WTC11 (cell line): ENCODE data around the gene PODXL. TPM values are rescaled to one million over a fixed set of nuclear protein-coding genes. Genes with fewer than 3 reads are reported as not detected.
A peak's percentile ranks its signal among the peaks of the same experiment; 100 is the strongest.

Source experiments
- ATAC-seq: fragments of 200-7000 bp; cut with Tn5 transposase; 2 replicates; pipeline ENCODE4 v1.10.0; 2021; ENCODE audit warnings: mild to moderate bottlenecking, moderate library complexity
- CTCF ChIA-PET: fragments of 300-600 bp; sonication (Branson Sonifier 250); formaldehyde crosslinking; loops from one replicate; lab custom pipeline; 2021; ENCODE audit warnings: antibody characterized with exemption; lab: Charles Lee
- POLR2A ChIA-PET: fragments of 350-600 bp; sonication (Branson Sonifier 250); formaldehyde crosslinking; loops from one replicate; lab custom pipeline; 2021; ENCODE audit warnings: antibody characterized with exemption; lab: Charles Lee
- DNase-seq: peaks from one replicate; pipeline ENCODE4 v3.0.0; 2021; ENCODE audit warnings: low spot score
- H3K27ac Mint-ChIP-seq: 2 replicates; pipeline ENCODE4 v1.8.0; 2021; ENCODE audit warnings: mixed read lengths
- H3K27me3 Mint-ChIP-seq: 2 replicates; pipeline ENCODE4 v1.8.0; 2021; ENCODE audit warnings: low read depth, mild to moderate bottlenecking, moderate library complexity, mixed read lengths
- H3K36me3 Mint-ChIP-seq: 2 replicates; pipeline ENCODE4 v1.8.0; 2021; ENCODE audit warnings: mixed read lengths
- H3K4me1 Mint-ChIP-seq: 2 replicates; pipeline ENCODE4 v1.8.0; 2022; ENCODE audit warnings: mixed read lengths
- H3K4me3 Mint-ChIP-seq: 2 replicates; pipeline ENCODE4 v1.8.0; 2021; ENCODE audit warnings: mild to moderate bottlenecking, moderate library complexity, mixed read lengths
- H3K9me3 Mint-ChIP-seq: 2 replicates; pipeline ENCODE4 v1.8.0; 2021; ENCODE audit warnings: mixed read lengths
- ATF2 ChIP-seq: sonication (generic); formaldehyde crosslinking; IDR thresholded peaks from 2 replicates; pipeline ENCODE4 v1.8.1; 2022; ENCODE audit warnings: low read depth, missing genetic modification reagents, borderline replicate concordance
- CBFB ChIP-seq: sonication (generic); formaldehyde crosslinking; IDR thresholded peaks from 2 replicates; pipeline ENCODE4 v1.8.1; 2022; ENCODE audit warnings: mild to moderate bottlenecking, low read depth, missing genetic modification reagents
- CTCF ChIP-seq: fragments of 200-600 bp; IDR thresholded peaks from 2 replicates; pipeline ENCODE4 v1.8.0; 2022; ENCODE audit warnings: antibody characterized with exemption
- JUN ChIP-seq: sonication (generic); formaldehyde crosslinking; IDR thresholded peaks from 2 replicates; pipeline ENCODE4 v1.8.0; 2023; ENCODE audit warnings: mild to moderate bottlenecking, missing genetic modification reagents
- MAX ChIP-seq: sonication (generic); formaldehyde crosslinking; IDR thresholded peaks from 2 replicates; pipeline ENCODE4 v1.8.0; 2022; ENCODE audit warnings: mild to moderate bottlenecking, missing genetic modification reagents
- MYBL2 ChIP-seq: sonication (generic); formaldehyde crosslinking; IDR thresholded peaks from 2 replicates; pipeline ENCODE4 v1.8.1; 2023; ENCODE audit warnings: mild to moderate bottlenecking, moderate library complexity, missing genetic modification reagents
- PRDM15 ChIP-seq: sonication (generic); formaldehyde crosslinking; IDR thresholded peaks from 2 replicates; pipeline ENCODE4 v1.8.0; 2022; ENCODE audit warnings: missing genetic modification reagents
- STAT6 ChIP-seq: sonication (generic); formaldehyde crosslinking; conservative IDR thresholded peaks from 2 replicates; pipeline ENCODE4 v1.8.1; 2023; ENCODE audit warnings: mild to moderate bottlenecking, low read depth, missing genetic modification reagents, moderate library complexity
- TEAD4 ChIP-seq: sonication (generic); formaldehyde crosslinking; IDR thresholded peaks from 2 replicates; pipeline ENCODE4 v1.8.0; 2022; ENCODE audit warnings: mild to moderate bottlenecking, missing genetic modification reagents
- USF1 ChIP-seq: sonication (generic); formaldehyde crosslinking; IDR thresholded peaks from 2 replicates; pipeline ENCODE4 v1.8.0; 2022; ENCODE audit warnings: mild to moderate bottlenecking, missing genetic modification reagents
- ZBTB43 ChIP-seq: sonication (generic); formaldehyde crosslinking; IDR thresholded peaks from 2 replicates; pipeline ENCODE4 v1.8.1; 2023; ENCODE audit warnings: mild to moderate bottlenecking, missing genetic modification reagents
- ZNF121 ChIP-seq: sonication (generic); formaldehyde crosslinking; IDR thresholded peaks from 2 replicates; pipeline ENCODE4 v1.8.0; 2023; ENCODE audit warnings: missing genetic modification reagents
- ZNF281 ChIP-seq: sonication (generic); formaldehyde crosslinking; IDR thresholded peaks from 2 replicates; pipeline ENCODE4 v1.8.0; 2023; ENCODE audit warnings: mild to moderate bottlenecking, missing genetic modification reagents
- total RNA-seq: library from RNA; stranded (reverse); gene quantifications from 3 replicates; pipeline ENCODE4 v1.2.3, GENCODE V29; 2021

PODXL gene
- total RNA-seq, 1 experiment from 2014 or later, result 483 TPM

- TF ChIP-seq CTCF (no peak), CBFB (CRISPR knock-in tag) (no peak), ZBTB43 (no peak), ATF2 (no peak), MYBL2 (no peak), MAX (no peak), TEAD4 (CRISPR knock-in tag) (no peak)
Observed at GRCh38 chr7:131591687-131592319, 35.4 kb upstream of the PODXL start (continued).

- Mint-ChIP-seq H3K4me3 (no peak overlapping the region), H3K36me3 (no peaks in the 10 kb centered on the region), H3K27ac (no peak overlapping the region), H3K4me1 (peaks cover 13% of the 10 kb centered on the region), H3K9me3 (no peaks in the 10 kb centered on the region), H3K27me3 (no peaks in the 10 kb centered on the region; the same call in 1 of the 2 replicates)
- CTCF ChIA-PET, result interaction anchor here (1.5 kb wide), 1 partner anchor 67 kb away, joined by 5 read pairs; no protein-coding TSS in a partner anchor
- POLR2A ChIA-PET, result no interaction called here
- no peak for TF ChIP-seq JUN
- TF ChIP-seq ZNF121, result peak; percentile 13; the same call in 1 of the 2 replicates
- no peak for TF ChIP-seq ZNF281 (CRISPR knock-in tag)
- no peak for ATAC-seq
- no peak for DNase-seq
Observed at GRCh38 chr7:131587315-131587923, 31.0 kb upstream of the PODXL start.

GRCh38 chr7:131586759-131587158, 30.3 kb upstream of the PODXL start:
- peaks cover 15% of the 10 kb centered on the region for H3K4me1 Mint-ChIP-seq
- ATAC-seq (no peak), DNase-seq (no peak)
- no peak overlapping the region for H3K27ac Mint-ChIP-seq
- no peaks in the 10 kb centered on the region for H3K36me3 Mint-ChIP-seq
- POLR2A ChIA-PET, result no interaction called here
- no peaks in the 10 kb centered on the region; the same call in 1 of the 2 replicates for H3K27me3 Mint-ChIP-seq
- TF ChIP-seq PRDM15 (CRISPR knock-in tag), result no peak
- no peak for TF ChIP-seq STAT6 (CRISPR knock-in tag)
- TF ChIP-seq USF1, result no peak
- H3K4me3 Mint-ChIP-seq, result no peak overlapping the region
- no peaks in the 10 kb centered on the region for H3K9me3 Mint-ChIP-seq
- CTCF ChIA-PET, result interaction anchor here (1.3 kb wide), 1 partner anchor 39 kb away, joined by 4 read pairs; no protein-coding TSS in a partner anchor
